Neural cell (in vitro differentiated cells): ENCODE data around the gene DNAH3. TPM values are rescaled to one million over a fixed set of nuclear protein-coding genes. Genes with fewer than 3 reads are reported as not detected.

ENCODE experiments used
- H2AFZ ChIP-seq: fragments of 200-600, 300-800 bp; sonication (generic), shearing (Covaris generic); 2 replicates; pipeline ENCODE4 v1.6.0; 2014; ENCODE audit warnings: low read depth, mild to moderate bottlenecking, antibody characterized with exemption, low read length, moderate library complexity
- H3F3A ChIP-seq: fragments of 200-600 bp; shearing (Covaris generic); 2 replicates; pipeline ENCODE4 v1.6.1; 2016; ENCODE audit warnings: mild to moderate bottlenecking, moderate library complexity, mixed read lengths, antibody characterized with exemption, low read length; ENCODE audit not compliant: insufficient read depth, poor library complexity, severe bottlenecking
- H3K27ac ChIP-seq: fragments of 200-600, 300-800 bp; sonication (generic), shearing (Covaris generic); 2 replicates; pipeline ENCODE4 v1.5.1; 2014; ENCODE audit warnings: mild to moderate bottlenecking, low read length, moderate library complexity
- H3K27me3 ChIP-seq: fragments of 300-800, 200-600 bp; sonication (generic), shearing (Covaris generic); 2 replicates; pipeline ENCODE4 v1.6.0; 2014; ENCODE audit warnings: mild to moderate bottlenecking, low read depth, low read length, moderate library complexity; ENCODE audit not compliant: insufficient read depth
- H3K36me3 ChIP-seq: fragments of 300-800, 200-600 bp; sonication (generic), shearing (Covaris generic); 2 replicates; pipeline ENCODE4 v1.5.1; 2014; ENCODE audit warnings: mild to moderate bottlenecking, antibody characterized with exemption, low read length, moderate library complexity; ENCODE audit not compliant: insufficient read depth
- H3K4me2 ChIP-seq: fragments of 300-800, 200-600 bp; sonication (generic), shearing (Covaris generic); 2 replicates; pipeline ENCODE4 v1.6.0; 2014; ENCODE audit warnings: mild to moderate bottlenecking, low read length
- H3K4me3 ChIP-seq: fragments of 300-800, 200-600 bp; sonication (generic), shearing (Covaris generic); 2 replicates; pipeline ENCODE4 v1.5.1; 2014; ENCODE audit warnings: mild to moderate bottlenecking, low read length, moderate library complexity
- H3K79me2 ChIP-seq: fragments of 200-600 bp; shearing (Covaris generic); replicated peaks from 2 replicates; pipeline ENCODE4 v1.6.0; 2014; ENCODE audit warnings: mild to moderate bottlenecking, low read length, moderate library complexity; ENCODE audit not compliant: insufficient read depth
- H3K9ac ChIP-seq: fragments of 300-800, 200-600 bp; sonication (generic), shearing (Covaris generic); 2 replicates; pipeline ENCODE4 v1.6.1; 2016; ENCODE audit warnings: mild to moderate bottlenecking, low read length, mixed read lengths
- H3K9me2 ChIP-seq: fragments of 200-600 bp; shearing (Covaris generic); 2 replicates; pipeline ENCODE4 v1.6.1; 2016; ENCODE audit warnings: mild to moderate bottlenecking, low read length, mixed read lengths; ENCODE audit not compliant: insufficient read depth
- H3K9me3 ChIP-seq: fragments of 200-600, 300-800 bp; sonication (generic), shearing (Covaris generic); 2 replicates; pipeline ENCODE4 v1.6.1; 2016; ENCODE audit warnings: mild to moderate bottlenecking, mixed run types, low read length, moderate library complexity, mixed read lengths
- H4K20me1 ChIP-seq: fragments of 200-600 bp; shearing (Covaris generic); 2 replicates; pipeline ENCODE4 v1.6.1; 2016; ENCODE audit warnings: mild to moderate bottlenecking, mixed run types; ENCODE audit not compliant: insufficient read depth
- CTCF ChIP-seq: fragments of 450-650 bp; IDR thresholded peaks from 2 replicates; pipeline ENCODE4 v1.5.1; 2014; ENCODE audit warnings: antibody characterized with exemption, mild to moderate bottlenecking, moderate library complexity; ENCODE audit not compliant: poor library complexity, severe bottlenecking
- POLR2AphosphoS5 ChIP-seq: IDR thresholded peaks from 2 replicates; pipeline ENCODE4 v1.6.1; 2012
- SMC3 ChIP-seq: fragments of 450-650 bp; conservative IDR thresholded peaks from 2 replicates; pipeline ENCODE4 v1.6.1; 2014; ENCODE audit warnings: antibody characterized with exemption, mild to moderate bottlenecking, moderate library complexity; ENCODE audit not compliant: poor library complexity
- polyA plus RNA-seq: library from polyadenylated mRNA; depleted of rRNA; stranded (reverse); fragments of >200 nt; gene quantifications from 2 replicates; pipeline ENCODE4 v1.2.3, GENCODE V29; 2014

The DNAH3 gene
- polyA plus RNA-seq, 1 donor from 2014 or later, result 0.06 TPM

- Histone ChIP-seq H2AFZ (no peak overlapping the region), H3F3A (no peaks in the 10 kb centered on the region), H4K20me1 (no peaks in the 10 kb centered on the region), H3K27me3 (no peaks in the 10 kb centered on the region), H3K4me2 (no peak overlapping the region), H3K9me3 (no peaks in the 10 kb centered on the region), H3K36me3 (no peaks in the 10 kb centered on the region), H3K9ac (no peak overlapping the region), H3K27ac (no peak overlapping the region), H3K4me3 (no peak overlapping the region), H3K9me2 (no peaks in the 10 kb centered on the region), H3K79me2 (peaks cover 7% of the 10 kb centered on the region)
- TF ChIP-seq SMC3, result no peak
- no peak for TF ChIP-seq POLR2AphosphoS5
- no peak for TF ChIP-seq CTCF
These were observed 266.4 kb downstream of the DNAH3 start for GRCh38 chr16:20884240-20884556.

GRCh38 chr16:20883554-20884239 is 266.9 kb downstream of the DNAH3 start:
- Histone ChIP-seq H2AFZ (no peak overlapping the region), H3K27me3 (no peaks in the 10 kb centered on the region), H3K4me3 (no peak overlapping the region), H3F3A (no peaks in the 10 kb centered on the region), H3K4me2 (no peak overlapping the region), H3K36me3 (no peaks in the 10 kb centered on the region), H3K9me2 (no peaks in the 10 kb centered on the region), H3K79me2 (peaks cover 7% of the 10 kb centered on the region), H3K27ac (no peak overlapping the region), H4K20me1 (no peaks in the 10 kb centered on the region), H3K9ac (no peak overlapping the region), H3K9me3 (no peaks in the 10 kb centered on the region)
- TF ChIP-seq CTCF (no peak), SMC3 (no peak)

Other genes starting within 250 kb of the DNAH3 start
- gene LDAF1, start 7.8 kb upstream of the DNAH3 start, polyA plus RNA-seq, result 10.8 and 25.4 TPM in 2 replicates
- gene ZP2, start 60.7 kb upstream of the DNAH3 start, polyA plus RNA-seq, result not detected in 2 replicates
- gene ANKS4B, start 82.9 kb upstream of the DNAH3 start, polyA plus RNA-seq, result not detected in 2 replicates
- gene CRYM, start 127.4 kb upstream of the DNAH3 start, polyA plus RNA-seq, result 3.8 TPM in 1 of 2 replicates, not detected in the other